Activated CD4-positive, alpha-beta memory T cell treated with anti-CD3 and anti-CD28 coated beads for 36 hours (primary cell): Measurements from ENCODE around the gene SPIRE2. TPM values are rescaled to one million over a fixed set of nuclear protein-coding genes. Genes with fewer than 3 reads are reported as not detected.
"Not testable (repeated sequence)": the region's sequence is repeated elsewhere in the genome, so short reads cannot be mapped to it uniquely, and the experiment has no call there.

ENCODE experiments used
- CTCF ChIA-PET: fragments of 350-600 bp; sonication (Branson Sonifier 250); formaldehyde crosslinking; loops from one replicate; lab custom pipeline; 2021; ENCODE audit warnings: antibody characterized with exemption, inconsistent platforms; lab: Charles Lee
- POLR2A ChIA-PET: fragments of 350-600 bp; sonication (Branson Sonifier 250); formaldehyde crosslinking; loops from one replicate; lab custom pipeline; 2021; ENCODE audit warnings: antibody characterized with exemption; lab: Charles Lee
- DNase-seq: peaks from one replicate; pipeline ENCODE4 v3.0.0-alpha.2; 2020
- H3K27ac Mint-ChIP-seq: one replicate; pipeline ENCODE4 v1.8.0; 2021; ENCODE audit warnings: mixed read lengths
- H3K27me3 Mint-ChIP-seq: one replicate; pipeline ENCODE4 v1.8.0; 2021; ENCODE audit warnings: mixed read lengths
- H3K36me3 Mint-ChIP-seq: one replicate; pipeline ENCODE4 v1.8.0; 2021; ENCODE audit warnings: mixed read lengths
- H3K4me1 Mint-ChIP-seq: one replicate; pipeline ENCODE4 v1.8.0; 2021; ENCODE audit warnings: low read depth, mixed read lengths
- H3K4me3 Mint-ChIP-seq: one replicate; pipeline ENCODE4 v1.8.0; 2021; ENCODE audit warnings: mild to moderate bottlenecking, mixed read lengths
- H3K9me3 Mint-ChIP-seq: one replicate; pipeline ENCODE4 v1.8.0; 2021; ENCODE audit warnings: mixed read lengths
- intact Hi-C: fragments of 100-400 bp; cut with micrococcal nuclease; formaldehyde crosslinking; loops from one replicate; pipeline ENCODE4 v1.15.1; 2023
- total RNA-seq, 2 experiments: library from RNA; stranded (reverse); gene quantifications; one replicate each; pipeline ENCODE4 v1.2.3, GENCODE V29; 2021

Gene SPIRE2
- total RNA-seq, 2 experiments from 2014 or later: 0.63 to 1.4 TPM

DNA sequence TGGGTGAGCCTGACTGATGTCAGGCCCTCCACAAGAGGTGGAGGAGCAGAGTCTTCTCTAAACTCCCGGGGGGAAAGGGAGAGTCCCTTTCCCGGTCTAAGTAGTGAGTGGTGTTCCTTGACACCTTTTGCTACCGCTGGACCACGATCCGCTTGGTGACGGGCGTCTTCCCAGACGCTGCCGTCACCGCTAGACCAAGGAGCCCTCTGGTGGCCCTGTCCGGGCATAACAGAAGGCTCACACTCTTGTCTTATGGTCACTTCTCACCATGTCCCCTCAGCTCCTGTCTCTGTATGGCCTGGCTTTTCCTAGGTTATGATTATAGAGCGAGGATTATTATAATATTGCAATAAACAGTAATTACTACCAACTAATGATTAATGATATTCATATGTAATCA lies 35.2 kb upstream of the SPIRE2 start:
- H3K36me3 Mint-ChIP-seq: peaks cover 52% of the 10 kb centered on the region
- H3K27ac Mint-ChIP-seq, POLR2A ChIA-PET, H3K27me3 Mint-ChIP-seq, H3K4me1 Mint-ChIP-seq, H3K4me3 Mint-ChIP-seq, H3K9me3 Mint-ChIP-seq: not testable (repeated sequence)
- peak; percentile 66 for DNase-seq
- intact Hi-C loops: loop anchor here (1.0 kb wide), 2 partner anchors 87 to 93 kb away; no protein-coding TSS in a partner anchor
- CTCF ChIA-PET: interaction anchor here (0.9 to 6.9 kb wide), 10 partner anchors 8 to 93 kb away, joined by 3 to 96 read pairs (median 4); partner anchors contain the start of gene SPATA2L

DNA sequence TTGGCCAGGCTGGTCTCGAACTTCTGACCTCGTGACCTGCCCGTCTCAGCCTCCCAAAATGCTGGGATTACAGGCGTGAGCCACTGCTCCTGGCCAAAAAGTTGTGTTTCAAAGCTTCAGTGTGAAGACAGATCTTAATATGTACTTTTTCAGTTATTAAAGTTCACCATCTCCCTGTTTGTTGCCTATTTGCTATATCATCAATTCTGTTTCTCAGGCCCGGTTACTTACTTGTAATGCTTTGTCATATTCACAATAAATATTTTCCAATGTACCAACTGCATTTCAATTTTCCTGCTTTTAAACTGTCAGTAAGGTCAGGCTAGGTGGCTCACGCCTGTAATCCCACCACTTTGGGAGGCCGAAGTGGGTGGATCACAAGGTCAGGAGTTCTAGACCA lies 34.3 kb upstream of the SPIRE2 start:
- CTCF ChIA-PET: interaction anchor here (0.9 to 6.9 kb wide), 9 partner anchors 9 to 93 kb away, joined by 3 to 96 read pairs (median 4); partner anchors contain the start of gene SPATA2L

DNA sequence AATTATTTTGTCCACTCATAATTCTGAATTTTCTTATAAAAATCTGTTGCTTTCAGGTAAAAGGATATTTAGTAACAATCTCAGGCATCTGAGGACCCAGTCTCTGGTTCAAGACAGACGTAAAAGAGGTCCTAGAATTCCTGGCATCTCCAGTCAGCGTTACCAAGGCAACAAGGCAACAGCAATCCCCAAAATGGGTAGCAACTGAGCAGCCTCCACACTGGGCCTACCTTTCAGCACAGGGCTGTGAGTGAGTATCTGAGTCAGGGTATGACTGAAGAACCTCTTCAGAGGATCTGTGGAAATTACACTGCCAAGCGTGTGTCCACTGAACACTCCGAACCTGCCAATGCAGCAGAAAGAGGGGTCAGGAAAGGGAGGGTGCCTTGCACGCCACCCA lies 32.6 kb upstream of the SPIRE2 start:
- Mint-ChIP-seq H3K27me3 (no peaks in the 10 kb centered on the region), H3K27ac (no peak overlapping the region), H3K4me1 (no peaks in the 10 kb centered on the region), H3K9me3 (no peaks in the 10 kb centered on the region), H3K4me3 (no peak overlapping the region), H3K36me3 (peaks cover 65% of the 10 kb centered on the region)
- CTCF ChIA-PET: no interaction called here
- DNase-seq: no peak
- intact Hi-C loops: no loop called here
- POLR2A ChIA-PET: no interaction called here

More for the DNA sequence above, 34.3 kb upstream of the SPIRE2 start:
- no peak for DNase-seq
- Mint-ChIP-seq H3K36me3 (peaks cover 58% of the 10 kb centered on the region), H3K4me1 (no peaks in the 10 kb centered on the region), H3K27me3 (no peaks in the 10 kb centered on the region), H3K4me3 (no peak overlapping the region), H3K9me3 (no peaks in the 10 kb centered on the region), H3K27ac (no peak overlapping the region)
- POLR2A ChIA-PET: no interaction called here
- intact Hi-C loops: loop anchor here (1.0 kb wide), 2 partner anchors 88 to 94 kb away; no protein-coding TSS in a partner anchor

DNA sequence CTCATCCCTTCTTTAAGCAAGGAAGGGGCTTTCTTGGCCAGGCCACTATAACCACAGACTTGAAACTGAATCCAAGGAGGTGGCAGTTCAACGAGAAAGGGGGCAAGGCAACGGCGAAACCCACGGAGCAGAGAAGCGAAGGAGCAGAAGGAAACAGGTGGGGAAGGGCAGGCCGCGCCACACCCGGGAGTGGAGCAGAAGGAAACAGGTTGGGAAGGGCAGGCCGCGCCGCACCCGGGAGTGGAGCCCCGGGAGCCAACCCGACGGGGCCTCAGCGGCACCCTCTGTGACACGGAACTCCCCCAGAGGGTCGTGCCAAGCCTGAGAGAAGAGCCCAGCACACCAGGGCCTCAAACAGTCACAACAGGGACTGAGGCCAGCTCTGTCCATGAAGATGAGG lies 32.2 kb upstream of the SPIRE2 start:
- intact Hi-C loops: no loop called here
- Mint-ChIP-seq H3K36me3 (peaks cover 61% of the 10 kb centered on the region), H3K4me3 (no peak overlapping the region), H3K9me3 (no peaks in the 10 kb centered on the region), H3K4me1 (no peaks in the 10 kb centered on the region), H3K27ac (no peak overlapping the region), H3K27me3 (no peaks in the 10 kb centered on the region)
- DNase-seq: no peak
- CTCF ChIA-PET: no interaction called here
- POLR2A ChIA-PET: no interaction called here

DNA sequence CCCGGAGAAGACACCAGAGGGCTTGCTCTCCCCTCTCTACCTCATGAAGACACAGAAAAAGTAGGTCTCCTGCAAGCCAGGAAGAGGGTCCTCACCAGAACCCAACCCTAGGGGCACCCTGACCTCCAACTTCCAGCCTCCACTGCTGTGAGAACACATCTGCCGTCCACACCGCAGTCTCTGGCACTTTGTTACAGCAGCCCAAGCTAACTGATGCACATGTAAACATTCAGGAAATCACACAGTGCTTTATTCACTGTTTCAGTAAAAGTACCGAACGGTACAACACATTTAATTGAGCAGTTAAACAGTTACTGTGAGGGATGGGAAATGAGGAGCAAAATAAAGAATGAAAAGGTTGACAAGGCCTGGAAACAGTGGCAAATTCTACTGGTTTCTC lies 30.1 kb upstream of the SPIRE2 start:
- Mint-ChIP-seq H3K27me3 (no peaks in the 10 kb centered on the region), H3K4me3 (no peak overlapping the region), H3K9me3 (no peaks in the 10 kb centered on the region), H3K36me3 (peaks cover 51% of the 10 kb centered on the region), H3K4me1 (no peaks in the 10 kb centered on the region), H3K27ac (no peak overlapping the region)
- DNase-seq: no peak
- CTCF ChIA-PET: no interaction called here
- intact Hi-C loops: no loop called here
- POLR2A ChIA-PET: no interaction called here

DNA sequence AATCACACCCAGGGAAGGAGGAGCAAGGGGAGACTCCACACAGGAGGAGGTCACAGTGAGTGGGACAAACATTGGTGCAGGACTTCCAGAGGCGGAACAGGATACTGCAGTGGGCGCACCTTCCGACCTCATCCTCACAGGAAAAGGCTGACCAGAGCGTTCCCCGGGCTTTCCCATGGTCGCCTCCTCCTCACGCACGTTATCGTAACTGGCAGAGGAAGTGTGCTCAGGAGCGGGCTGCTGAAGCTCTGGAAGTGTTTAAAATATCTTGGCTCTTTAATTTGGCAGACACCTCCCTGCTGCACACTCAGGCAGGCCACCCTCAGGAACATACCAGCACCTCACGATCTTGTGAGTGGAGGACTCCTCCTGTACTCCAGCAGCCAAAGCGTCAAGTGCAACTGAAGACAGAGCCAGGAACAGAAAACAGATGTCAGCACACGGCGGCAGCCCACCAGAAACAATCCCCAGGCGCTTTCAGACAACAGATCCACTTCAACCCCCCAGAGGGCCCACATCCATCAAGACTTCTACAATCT lies 29.4 kb upstream of the SPIRE2 start:
- H3K27me3 Mint-ChIP-seq: no peaks in the 10 kb centered on the region
- DNase-seq: no peak
- ChIA-PET POLR2A (no interaction called here), CTCF (no interaction called here)
- H3K4me1 Mint-ChIP-seq: no peaks in the 10 kb centered on the region
- no peak overlapping the region for H3K27ac Mint-ChIP-seq
- intact Hi-C loops: no loop called here
- H3K4me3 Mint-ChIP-seq: no peak overlapping the region
- H3K9me3 Mint-ChIP-seq: no peaks in the 10 kb centered on the region
- H3K36me3 Mint-ChIP-seq: peaks cover 52% of the 10 kb centered on the region

DNA sequence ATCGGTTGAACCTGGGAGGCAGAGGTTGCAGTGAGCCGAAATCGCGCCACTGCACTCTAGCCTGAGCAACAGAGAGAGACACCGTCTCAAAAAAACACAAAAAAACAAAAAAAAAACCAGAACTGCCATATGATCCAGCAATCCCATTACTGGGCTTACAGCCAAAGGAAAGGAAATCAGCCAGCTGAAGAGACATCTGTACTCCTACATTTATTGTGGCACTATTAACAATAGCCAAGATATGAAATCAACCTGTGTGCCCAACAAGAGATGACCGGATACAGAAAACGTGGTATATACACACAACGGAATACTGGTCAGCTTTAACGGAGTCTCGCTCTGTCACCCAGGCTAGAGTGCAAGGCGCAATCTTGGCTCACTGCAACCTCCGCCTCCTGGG lies 26.5 kb upstream of the SPIRE2 start:
- Mint-ChIP-seq H3K36me3 (peaks cover 45% of the 10 kb centered on the region), H3K9me3 (no peaks in the 10 kb centered on the region), H3K4me3 (no peak overlapping the region), H3K4me1 (no peaks in the 10 kb centered on the region), H3K27ac (no peak overlapping the region), H3K27me3 (no peaks in the 10 kb centered on the region)
- intact Hi-C loops: no loop called here
- DNase-seq: no peak
- ChIA-PET CTCF (interaction anchor here (0.5 kb wide), 1 partner anchor 131 kb away, joined by 3 read pairs; no protein-coding TSS in a partner anchor), POLR2A (no interaction called here)

DNA sequence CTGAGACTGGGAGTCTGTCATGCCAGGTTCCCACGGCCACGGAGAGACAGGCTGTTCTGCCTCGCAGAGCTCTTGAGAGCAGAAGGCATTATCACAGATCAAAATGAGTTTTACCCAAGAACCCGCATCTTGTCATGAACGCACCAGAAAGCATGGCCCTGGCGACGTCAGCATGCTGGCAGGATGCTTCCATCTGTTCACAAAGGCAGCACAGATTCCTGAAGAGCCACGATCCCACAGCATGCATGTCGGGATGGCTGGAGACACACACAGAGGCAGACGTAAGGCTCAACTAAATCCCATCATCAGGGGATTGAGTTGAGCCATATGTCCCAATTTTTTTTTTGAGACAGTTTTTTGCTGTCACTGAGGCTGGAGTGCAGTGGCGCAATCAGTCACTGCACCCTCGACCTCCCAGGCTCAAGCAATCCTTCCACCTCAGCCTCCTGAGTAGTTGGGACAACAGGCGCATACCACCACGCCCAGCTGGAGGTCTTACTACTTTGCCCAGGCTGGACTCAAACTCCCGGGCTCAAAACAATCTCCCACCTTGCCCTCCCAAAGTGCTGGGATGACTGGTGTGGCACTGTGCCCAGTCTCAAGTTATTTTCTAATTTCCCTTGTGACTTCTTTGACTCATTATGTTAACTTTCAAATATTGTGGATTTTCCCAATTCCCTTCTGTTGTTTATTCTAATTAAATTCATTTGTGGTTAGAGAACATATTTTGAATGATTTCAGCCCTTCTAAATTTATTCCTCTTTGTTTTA lies 23.0 kb upstream of the SPIRE2 start:
- Mint-ChIP-seq H3K27me3 (no peaks in the 10 kb centered on the region), H3K4me1 (no peaks in the 10 kb centered on the region), H3K27ac (no peak overlapping the region), H3K9me3 (no peaks in the 10 kb centered on the region), H3K36me3 (peaks cover 40% of the 10 kb centered on the region), H3K4me3 (no peak overlapping the region)
- no peak for DNase-seq
- intact Hi-C loops: no loop called here
- POLR2A ChIA-PET: no interaction called here
- CTCF ChIA-PET: interaction anchor here (0.6 kb wide), 1 partner anchor 16 kb away, joined by 4 read pairs; no protein-coding TSS in a partner anchor

DNA sequence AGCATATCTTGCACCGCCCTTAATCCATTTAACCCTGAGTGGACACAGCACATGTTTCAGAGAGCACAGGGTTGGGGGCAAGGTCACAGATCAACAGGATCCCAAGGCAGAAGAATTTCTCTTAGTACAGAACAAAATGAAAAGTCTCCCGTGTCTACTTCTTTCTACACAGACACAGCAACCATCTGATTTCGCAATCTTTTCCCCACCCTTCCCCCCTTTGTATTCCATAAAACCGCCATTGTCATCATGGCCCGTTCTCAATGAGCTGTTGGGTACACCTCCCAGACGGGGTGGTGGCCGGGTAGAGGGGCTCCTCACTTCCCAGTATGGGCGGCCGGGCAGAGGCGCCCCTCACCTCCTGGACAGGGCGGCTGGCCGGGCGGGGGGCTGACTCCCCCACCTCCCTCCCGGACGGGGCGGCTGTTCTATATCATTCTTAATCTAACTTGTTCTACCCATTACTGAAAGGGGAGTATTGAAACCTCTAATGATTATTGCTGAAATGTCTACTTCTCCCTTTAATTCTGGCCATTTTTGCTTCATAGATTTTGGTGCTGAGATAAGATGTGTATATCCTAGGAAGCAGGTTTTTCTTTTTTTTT lies 21.6 kb upstream of the SPIRE2 start:
- DNase-seq, CTCF ChIA-PET, H3K27ac Mint-ChIP-seq, POLR2A ChIA-PET, H3K4me3 Mint-ChIP-seq, H3K9me3 Mint-ChIP-seq, intact Hi-C loops, H3K4me1 Mint-ChIP-seq, H3K27me3 Mint-ChIP-seq: not testable (repeated sequence)
- H3K36me3 Mint-ChIP-seq: peaks cover 40% of the 10 kb centered on the region

DNA sequence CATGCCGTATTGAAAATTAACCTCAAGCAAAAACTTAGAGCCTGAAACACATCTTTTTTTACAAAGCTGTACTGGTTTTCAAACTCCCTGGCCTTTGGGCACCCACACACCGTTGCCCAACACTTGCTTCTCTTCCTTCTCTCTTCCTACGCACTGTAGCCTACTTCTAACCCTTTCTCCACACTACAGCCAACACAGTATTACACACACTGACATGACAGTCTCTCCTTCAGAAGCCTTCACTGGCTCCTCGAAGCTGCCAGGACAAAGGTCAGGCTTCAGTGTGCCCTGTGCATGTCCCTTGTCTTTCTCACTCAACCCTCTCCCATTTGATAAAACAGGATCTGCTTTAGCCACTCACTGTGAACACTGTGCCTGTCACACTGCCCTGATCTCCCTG lies 19.8 kb upstream of the SPIRE2 start:
- CTCF ChIA-PET: no interaction called here
- no peaks in the 10 kb centered on the region for H3K4me1 Mint-ChIP-seq
- no peak overlapping the region for H3K4me3 Mint-ChIP-seq
- H3K27ac Mint-ChIP-seq: no peak overlapping the region
- POLR2A ChIA-PET: no interaction called here
- peaks cover 31% of the 10 kb centered on the region for H3K36me3 Mint-ChIP-seq
- DNase-seq: no peak
- H3K27me3 Mint-ChIP-seq: no peaks in the 10 kb centered on the region
- intact Hi-C loops: no loop called here
- no peaks in the 10 kb centered on the region for H3K9me3 Mint-ChIP-seq

DNA sequence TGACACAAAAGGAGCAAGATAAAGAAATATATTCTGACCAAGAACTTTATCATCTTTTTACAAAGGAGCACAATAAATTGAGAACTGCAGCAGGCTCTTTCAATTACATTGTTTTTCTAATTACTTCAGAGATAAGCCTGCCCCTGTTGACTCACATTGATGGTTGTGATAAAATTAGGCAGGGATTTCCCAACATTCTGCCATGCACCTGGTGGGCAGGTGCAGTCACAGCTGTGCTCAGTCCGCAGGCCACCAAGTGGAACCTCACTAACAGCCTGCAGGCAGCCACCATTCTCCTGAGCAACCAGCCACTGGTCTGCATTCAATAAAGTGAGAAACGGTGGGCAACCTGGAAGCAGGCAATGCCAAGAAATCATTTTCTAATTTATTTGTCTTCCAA lies 17.0 kb upstream of the SPIRE2 start:
- Mint-ChIP-seq H3K27ac (no peak overlapping the region), H3K36me3 (peaks cover 37% of the 10 kb centered on the region), H3K27me3 (no peaks in the 10 kb centered on the region), H3K4me1 (peaks cover 14% of the 10 kb centered on the region), H3K9me3 (no peaks in the 10 kb centered on the region), H3K4me3 (no peak overlapping the region)
- intact Hi-C loops: loop anchor here (10.0 kb wide), 1 partner anchor 113 kb away; the partner anchor contains the start of gene TUBB3
- ChIA-PET POLR2A (no interaction called here), CTCF (interaction anchor here (1.7 kb wide), 1 partner anchor 18 kb away, joined by 3 read pairs; no protein-coding TSS in a partner anchor)
- DNase-seq: no peak
